ENCODE measurements around the gene GPRASP2. TPM values are rescaled to one million over a fixed set of nuclear protein-coding genes. Genes with fewer than 3 reads are reported as not detected.
A peak's percentile ranks its signal among the peaks of the same experiment; 100 is the strongest.

Gene GPRASP2
- total RNA-seq, 4 donors from 2014 or later: 0.80 to 3.6 (median 2.1) TPM

DNA sequence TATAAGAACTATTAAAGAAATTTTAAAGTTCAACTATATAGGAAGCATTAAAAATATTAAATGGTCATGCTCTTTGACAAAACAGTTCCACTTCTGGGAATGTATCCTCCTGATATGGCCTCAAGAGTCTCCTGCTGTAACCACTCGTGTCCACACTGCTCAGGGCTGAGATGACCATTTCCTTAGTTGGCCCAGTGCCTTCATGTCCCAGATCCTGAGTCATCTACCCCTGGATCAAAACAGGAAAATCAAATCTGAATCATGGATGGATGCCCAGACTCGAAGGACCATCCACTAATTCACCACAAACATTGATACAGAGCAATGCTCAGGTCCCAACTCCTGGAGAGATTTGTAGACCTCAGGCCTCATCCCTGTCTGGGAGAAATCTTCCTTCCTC is 53.0 kb downstream of the GPRASP2 start:
- peak in 1 of 2 donors; percentile 24 for ATAC-seq
- TF ChIP-seq, protein P1, sequence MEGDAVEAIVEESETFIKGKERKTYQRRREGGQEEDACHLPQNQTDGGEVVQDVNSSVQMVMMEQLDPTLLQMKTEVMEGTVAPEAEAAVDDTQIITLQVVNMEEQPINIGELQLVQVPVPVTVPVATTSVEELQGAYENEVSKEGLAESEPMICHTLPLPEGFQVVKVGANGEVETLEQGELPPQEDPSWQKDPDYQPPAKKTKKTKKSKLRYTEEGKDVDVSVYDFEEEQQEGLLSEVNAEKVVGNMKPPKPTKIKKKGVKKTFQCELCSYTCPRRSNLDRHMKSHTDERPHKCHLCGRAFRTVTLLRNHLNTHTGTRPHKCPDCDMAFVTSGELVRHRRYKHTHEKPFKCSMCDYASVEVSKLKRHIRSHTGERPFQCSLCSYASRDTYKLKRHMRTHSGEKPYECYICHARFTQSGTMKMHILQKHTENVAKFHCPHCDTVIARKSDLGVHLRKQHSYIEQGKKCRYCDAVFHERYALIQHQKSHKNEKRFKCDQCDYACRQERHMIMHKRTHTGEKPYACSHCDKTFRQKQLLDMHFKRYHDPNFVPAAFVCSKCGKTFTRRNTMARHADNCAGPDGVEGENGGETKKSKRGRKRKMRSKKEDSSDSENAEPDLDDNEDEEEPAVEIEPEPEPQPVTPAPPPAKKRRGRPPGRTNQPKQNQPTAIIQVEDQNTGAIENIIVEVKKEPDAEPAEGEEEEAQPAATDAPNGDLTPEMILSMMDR (IDR thresholded peaks at IDR 0.05 in 4 of 5, conservative IDR thresholded peaks at IDR 0.05 in 1 of 5): no peak
- no peak for TF ChIP-seq POLR2A (IDR thresholded peaks at IDR 0.05)
- Histone ChIP-seq H3K4me3 (no peak overlapping the region), H3K27me3 (no peaks in the 10 kb centered on the region), H3K27ac (peak overlapping the region in 2 of 4 donors; percentile 41 to 49), H3K36me3 (no peaks in the 10 kb centered on the region), H3K4me1 (peaks cover 0 to 6% of the 10 kb centered on the region in 2 donors), H3K9me3 (no peaks in the 10 kb centered on the region)
- in situ Hi-C loops (cut with MboI; ENCODE audit: low sequenced_read_pairs in 4 of 4): no loop called here
- intact Hi-C loops (cut with DNase I; ENCODE audit: low total_unique reads): no loop called here
- no peak for DNase-seq

DNA sequence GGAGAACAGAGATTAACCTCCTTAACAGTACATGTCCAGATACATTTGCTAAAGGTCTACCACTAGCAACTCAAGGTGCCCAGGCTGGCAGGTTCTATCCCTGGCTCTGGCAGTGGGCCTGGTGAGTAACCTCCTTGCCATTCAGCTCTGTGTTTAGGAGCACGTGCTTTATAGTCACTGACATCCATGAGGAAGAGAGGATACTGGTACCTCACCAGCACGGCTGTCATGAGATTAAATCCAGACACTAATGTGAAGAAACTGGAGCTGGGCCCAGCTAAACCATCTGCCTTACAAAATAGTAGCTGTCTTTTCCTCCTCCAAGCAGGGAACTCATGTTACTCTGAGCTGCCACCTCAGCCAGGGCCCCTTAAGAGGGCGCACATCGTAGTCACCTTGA is 53.6 kb downstream of the GPRASP2 start:
- no peak for TF ChIP-seq POLR2A (IDR thresholded peaks at IDR 0.05)
- TF ChIP-seq, protein P1 (IDR thresholded peaks at IDR 0.05 in 4 of 5, conservative IDR thresholded peaks at IDR 0.05 in 1 of 5): no peak
- peak overlapping the region; percentile 10 to 49 (median 28) for H3K27ac ChIP-seq
- in situ Hi-C loops (cut with MboI; ENCODE audit: low sequenced_read_pairs in 4 of 4): no loop called here

GRCh38 chrX:102767287-102767686 is 55.0 kb downstream of the GPRASP2 start:
- intact Hi-C loops (cut with DNase I; ENCODE audit: low total_unique reads): no loop called here
- H3K36me3 ChIP-seq: no peaks in the 10 kb centered on the region
- H3K4me1 ChIP-seq: peaks cover 0 to 7% of the 10 kb centered on the region in 2 donors
- in situ Hi-C loops (cut with MboI; ENCODE audit: low sequenced_read_pairs in 4 of 4): no loop called here
- no peaks in the 10 kb centered on the region for H3K27me3 ChIP-seq
- DNase-seq: no peak
- ATAC-seq: no peak
- H3K4me3 ChIP-seq: no peak overlapping the region
- TF ChIP-seq, protein P1 (IDR thresholded peaks at IDR 0.05 in 4 of 5, conservative IDR thresholded peaks at IDR 0.05 in 1 of 5): no peak
- TF ChIP-seq POLR2A (IDR thresholded peaks at IDR 0.05): no peak
- H3K27ac ChIP-seq: no peak overlapping the region
- H3K9me3 ChIP-seq: no peaks in the 10 kb centered on the region

More for the DNA sequence above, 53.6 kb downstream of the GPRASP2 start:
- no peaks in the 10 kb centered on the region for H3K27me3 ChIP-seq
- ATAC-seq: peak in 1 of 2 donors; percentile 52
- peak in 1 of 2 donors; percentile 12 for DNase-seq
- H3K9me3 ChIP-seq: no peaks in the 10 kb centered on the region
- no peak overlapping the region for H3K4me3 ChIP-seq
- peaks cover 0 to 7% of the 10 kb centered on the region in 2 donors for H3K4me1 ChIP-seq
- intact Hi-C loops (cut with DNase I; ENCODE audit: low total_unique reads): no loop called here
- H3K36me3 ChIP-seq: no peaks in the 10 kb centered on the region

Other genes starting within 250 kb of the GPRASP2 start
- gene TCP11X2, start 240.6 kb upstream of the GPRASP2 start, total RNA-seq: not detected
- gene TMSB15A, start 195.7 kb upstream of the GPRASP2 start, total RNA-seq: not detected
- gene ARMCX5, start 112.9 kb upstream of the GPRASP2 start, total RNA-seq: 1 to 10 TPM; 2.4 to 7.9 (median 4.9) TPM
- gene GPRASP1, start 61.0 kb upstream of the GPRASP2 start, total RNA-seq: 1 to 10 TPM in 3 of 4 donors, under 1 TPM in 1; 0.98 to 2.1 (median 1.4) TPM
- gene GPRASP3, start 8.3 kb downstream of the GPRASP2 start, total RNA-seq: 1 to 10 TPM; 1.4 to 3.4 (median 2.7) TPM
- under 1 TPM in 1 of 4 donors, not detected in 3; 0.97 TPM for gene RAB40AL, start 224.8 kb downstream of the GPRASP2 start, total RNA-seq

All from gastrocnemius medialis (tissue), 4 donors.